ENCODE results near the gene DLGAP1. TPM values are rescaled to one million over a fixed set of nuclear protein-coding genes. Genes with fewer than 3 reads are reported as not detected.

The DLGAP1 gene
- total and polyA plus RNA-seq, 10 of the 15 experiments (the other 5 are each of a cell fraction or from before 2014, with no cell fraction given) = 0.23 to 27.6 (median 1.9) TPM

DNA sequence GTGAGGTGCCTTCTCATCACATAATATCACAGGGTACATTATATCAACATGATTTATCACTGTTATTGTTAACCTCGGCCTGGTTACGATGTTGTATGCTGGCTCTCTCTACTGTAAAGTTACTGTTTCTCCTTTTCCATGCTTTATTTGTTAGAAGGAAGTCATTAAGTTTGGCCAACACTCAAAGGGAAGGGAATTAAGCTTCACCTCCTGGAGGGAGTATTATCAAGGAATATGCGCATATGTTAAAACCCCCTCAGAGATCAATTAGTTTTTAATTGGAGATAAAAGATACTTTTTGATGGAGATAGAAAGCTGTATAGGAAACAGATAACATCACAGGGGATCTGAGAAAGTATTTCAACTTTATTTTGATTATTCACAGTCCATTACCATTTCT is 221.6 kb downstream of the DLGAP1 start:
- H3K27me3 ChIP-seq (replicated peaks in 1 of 2; ENCODE audit: control insufficient read depth in 2 of 2, insufficient read depth in 2 of 2, low read length in 1 of 2) = no peaks in the 10 kb centered on the region
- TF ChIP-seq SIX5 (IDR thresholded peaks at IDR 0.05; ENCODE audit: low read depth, low read length, severe bottlenecking) = no peak
- TF ChIP-seq BRCA1 (IDR thresholded peaks at IDR 0.05; ENCODE audit: low read depth, low read length) = no peak
- TF ChIP-seq, protein P1, sequence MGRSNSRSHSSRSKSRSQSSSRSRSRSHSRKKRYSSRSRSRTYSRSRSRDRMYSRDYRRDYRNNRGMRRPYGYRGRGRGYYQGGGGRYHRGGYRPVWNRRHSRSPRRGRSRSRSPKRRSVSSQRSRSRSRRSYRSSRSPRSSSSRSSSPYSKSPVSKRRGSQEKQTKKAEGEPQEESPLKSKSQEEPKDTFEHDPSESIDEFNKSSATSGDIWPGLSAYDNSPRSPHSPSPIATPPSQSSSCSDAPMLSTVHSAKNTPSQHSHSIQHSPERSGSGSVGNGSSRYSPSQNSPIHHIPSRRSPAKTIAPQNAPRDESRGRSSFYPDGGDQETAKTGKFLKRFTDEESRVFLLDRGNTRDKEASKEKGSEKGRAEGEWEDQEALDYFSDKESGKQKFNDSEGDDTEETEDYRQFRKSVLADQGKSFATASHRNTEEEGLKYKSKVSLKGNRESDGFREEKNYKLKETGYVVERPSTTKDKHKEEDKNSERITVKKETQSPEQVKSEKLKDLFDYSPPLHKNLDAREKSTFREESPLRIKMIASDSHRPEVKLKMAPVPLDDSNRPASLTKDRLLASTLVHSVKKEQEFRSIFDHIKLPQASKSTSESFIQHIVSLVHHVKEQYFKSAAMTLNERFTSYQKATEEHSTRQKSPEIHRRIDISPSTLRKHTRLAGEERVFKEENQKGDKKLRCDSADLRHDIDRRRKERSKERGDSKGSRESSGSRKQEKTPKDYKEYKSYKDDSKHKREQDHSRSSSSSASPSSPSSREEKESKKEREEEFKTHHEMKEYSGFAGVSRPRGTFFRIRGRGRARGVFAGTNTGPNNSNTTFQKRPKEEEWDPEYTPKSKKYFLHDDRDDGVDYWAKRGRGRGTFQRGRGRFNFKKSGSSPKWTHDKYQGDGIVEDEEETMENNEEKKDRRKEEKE (IDR thresholded peaks at IDR 0.05) = no peak
- TF ChIP-seq LARP7 (IDR thresholded peaks at IDR 0.05) = no peak
- no peak for TF ChIP-seq MTA3 (IDR thresholded peaks at IDR 0.05; ENCODE audit: borderline replicate concordance, low read length)
- no peak for TF ChIP-seq MEF2A (IDR thresholded peaks at IDR 0.05; ENCODE audit: insufficient read depth, low read depth, low read length)
- no peak for TF ChIP-seq ZNF217 (IDR thresholded peaks at IDR 0.05)
- H3K4me3 ChIP-seq = no peak overlapping the region
- no peak overlapping the region for H3K9ac ChIP-seq (ENCODE audit: control insufficient read depth, insufficient read depth, low read length)
- ChIA-PET POLR2A (interaction anchor here (1.0 to 5.9 kb wide), 7 partner anchors 11 to 152 kb away, joined by 3 to 29 read pairs (median 5); no protein-coding TSS in a partner anchor), CTCF (interaction anchor here (0.9 to 1.7 kb wide), 6 partner anchors 31 to 114 kb away, joined by 3 to 4 read pairs (median 3); no protein-coding TSS in a partner anchor), RAD21 (ENCODE audit: unreplicated experiment) (interaction anchor here (1.1 to 6.7 kb wide), 7 partner anchors 8 to 216 kb away, joined by 3 to 82 read pairs (median 6); no protein-coding TSS in a partner anchor), SMC1A (ENCODE audit: uncharacterized antibody, unreplicated experiment) (interaction anchor here (0.7 to 10.5 kb wide), 25 partner anchors 9 to 235 kb away, joined by 3 to 222 read pairs (median 5); no protein-coding TSS in a partner anchor)
- ATAC-seq (peak; percentile 15), DNase-seq (ENCODE audit: low read depth, low spot score) (no peak), FAIRE-seq (no peak)
- H3K9me3 ChIP-seq (replicated peaks; ENCODE audit: control insufficient read depth, insufficient read depth, low read length) = no peaks in the 10 kb centered on the region; the same call in 2 of the 3 replicates
- no peak overlapping the region for H2AFZ ChIP-seq (ENCODE audit: control insufficient read depth, low read depth, low read length)
- H4K20me1 ChIP-seq (ENCODE audit: control insufficient read depth, insufficient read depth) = no peaks in the 10 kb centered on the region
- H3K36me3 ChIP-seq (ENCODE audit: control insufficient read depth in 2 of 2, insufficient read depth in 2 of 2, low read length in 1 of 2) = no peaks in the 10 kb centered on the region
- no peaks in the 10 kb centered on the region for H3K79me2 ChIP-seq (ENCODE audit: control insufficient read depth, insufficient read depth, low read length)
- WGBS (ENCODE audit: insufficient coverage, insufficient replicate concordance, low lambda C conversion rate, missing lambda C conversion rate) = 33% methylated on average over 3 of the region's 3 CpGs
- H3K27ac ChIP-seq (ENCODE audit: control insufficient read depth, insufficient read depth) = no peak overlapping the region
- no peaks in the 10 kb centered on the region for H3K4me1 ChIP-seq (ENCODE audit: control insufficient read depth, insufficient read depth, low read length)
- BruUV-seq (replicated peaks) = no TSS peak
- intact Hi-C loops (cut with micrococcal nuclease; ENCODE audit: unreplicated experiment) = loop anchor here (10.0 kb wide), 1 partner anchor 401 kb away; no protein-coding TSS in a partner anchor
- in situ Hi-C loops (cut with MboI) = no loop called here
- no peak overlapping the region for H3K4me2 ChIP-seq (ENCODE audit: control insufficient read depth, insufficient read depth)
